GM13976 (cell line): ENCODE data around the gene TBC1D17.

Experiments
- DNase-seq: peaks from one replicate; pipeline ENCODE4 v3.0.0; 2012; ENCODE audit warnings: low spot score
- CTCF ChIP-seq: IDR thresholded peaks from 2 replicates; pipeline ENCODE4 v1.5.1; 2012; ENCODE audit warnings: borderline replicate concordance, mild to moderate bottlenecking; ENCODE audit not compliant: insufficient read depth; ENCODE audit errors: extremely low read depth, missing control alignments, control extremely low read depth
- in situ Hi-C: fragments of 300-500 bp; cut with MboI; formaldehyde crosslinking; loops from one replicate; pipeline ENCODE4 v1.12.0; 2022; ENCODE audit warnings: low sequenced_read_pairs, mixed read lengths, inconsistent platforms; ENCODE audit not compliant: unreplicated experiment

TBC1D17 gene

GRCh38 chr19:49910179-49910578 is 32.7 kb downstream of the TBC1D17 start:
- no peak for TF ChIP-seq CTCF
- DNase-seq, result no peak
- in situ Hi-C loops, result no loop called here

- in situ Hi-C loops, result no loop called here
- DNase-seq, result peak; percentile 83
- no peak for TF ChIP-seq CTCF
These were observed 34.1 kb downstream of the TBC1D17 start for GRCh38 chr19:49911381-49912145.

- DNase-seq, result no peak
- in situ Hi-C loops, result no loop called here
- peak; percentile 28 for TF ChIP-seq CTCF
These were observed 35.6 kb downstream of the TBC1D17 start for GRCh38 chr19:49912965-49913685.

- in situ Hi-C loops, result no loop called here
- TF ChIP-seq CTCF, result no peak
- no peak for DNase-seq
These were observed 36.2 kb downstream of the TBC1D17 start for GRCh38 chr19:49913720-49914119.

- TF ChIP-seq CTCF, result no peak
- no peak for DNase-seq
- in situ Hi-C loops, result no loop called here
These were observed 37.8 kb downstream of the TBC1D17 start for GRCh38 chr19:49915271-49915670.

- TF ChIP-seq CTCF, result no peak
- peak; percentile 52 for DNase-seq
- in situ Hi-C loops, result no loop called here
These were observed 39.6 kb downstream of the TBC1D17 start for GRCh38 chr19:49916839-49917733.
